T-helper 2 cell treated with Interferon-gamma antibody and Interleukin-4, amounts not matched to agents 100 ng/mL and 5 ng/mL, for 36 hours (primary cell): Measurements from ENCODE around the gene TMEM151A. TPM values are rescaled to one million over a fixed set of nuclear protein-coding genes. Genes with fewer than 3 reads are reported as not detected.
"Not testable (repeated sequence)": the region's sequence is repeated elsewhere in the genome, so short reads cannot be mapped to it uniquely, and the experiment has no call there.

ENCODE experiments used
- intact Hi-C: fragments of 100-400 bp; cut with micrococcal nuclease; formaldehyde crosslinking; loops from one replicate; pipeline ENCODE4 v1.15.1; 2023
- total RNA-seq: library from RNA; stranded (reverse); gene quantifications from 2 replicates; pipeline ENCODE4 v1.2.3, GENCODE V29; 2022

Gene TMEM151A
- total RNA-seq, result not detected in 2 replicates

- intact Hi-C loops, result no loop called here
These were observed at the start of gene TMEM151A for GRCh38 chr11:66291706-66292542. Gene TMEM151A, plus strand, starts transcription at chr11:66291894. Its CDS starts 120 bp downstream, at chr11:66292014.

- intact Hi-C loops, result no loop called here
These were observed 49.5 kb upstream of the TMEM151A start for GRCh38 chr11:66242095-66242765.

- intact Hi-C loops, result no loop called here
These were observed 47.7 kb upstream of the TMEM151A start for GRCh38 chr11:66243782-66244535.

- intact Hi-C loops, result no loop called here
These were observed 44.4 kb upstream of the TMEM151A start for GRCh38 chr11:66247295-66247694.

- intact Hi-C loops, result no loop called here
These were observed 43.9 kb upstream of the TMEM151A start for GRCh38 chr11:66247801-66248200.

- intact Hi-C loops, result no loop called here
These were observed 42.8 kb upstream of the TMEM151A start for GRCh38 chr11:66248903-66249302.

GRCh38 chr11:66251809-66252208 is 39.9 kb upstream of the TMEM151A start:
- intact Hi-C loops, result no loop called here

GRCh38 chr11:66253081-66253480 is 38.6 kb upstream of the TMEM151A start:
- intact Hi-C loops, result not testable (repeated sequence)

- intact Hi-C loops, result no loop called here
These were observed 33.2 kb upstream of the TMEM151A start for GRCh38 chr11:66258473-66258893.

GRCh38 chr11:66259225-66259624 is 32.5 kb upstream of the TMEM151A start:
- intact Hi-C loops, result no loop called here

- intact Hi-C loops, result no loop called here
These were observed 31.7 kb upstream of the TMEM151A start for GRCh38 chr11:66259956-66260355.

GRCh38 chr11:66261578-66261977 is 30.1 kb upstream of the TMEM151A start:
- intact Hi-C loops, result no loop called here

GRCh38 chr11:66262191-66262590 is 29.5 kb upstream of the TMEM151A start:
- intact Hi-C loops, result no loop called here

- intact Hi-C loops, result no loop called here
These were observed 29.0 kb upstream of the TMEM151A start for GRCh38 chr11:66262696-66263095.

GRCh38 chr11:66263231-66263630 is 28.5 kb upstream of the TMEM151A start:
- intact Hi-C loops, result no loop called here

GRCh38 chr11:66263785-66264184 is 27.9 kb upstream of the TMEM151A start:
- intact Hi-C loops, result no loop called here

- intact Hi-C loops, result no loop called here
These were observed 27.3 kb upstream of the TMEM151A start for GRCh38 chr11:66264383-66264782.

- intact Hi-C loops, result loop anchor here (5.0 kb wide), 1 partner anchor 352 kb away; the partner anchor contains the start of gene RBM14
These were observed 26.8 kb upstream of the TMEM151A start for GRCh38 chr11:66264914-66265313.

GRCh38 chr11:66265531-66266377 is 25.9 kb upstream of the TMEM151A start:
- intact Hi-C loops, result loop anchor here (5.0 kb wide), 1 partner anchor 352 kb away; the partner anchor contains the start of gene RBM14

- intact Hi-C loops, result loop anchor here (5.0 kb wide), 1 partner anchor 351 kb away; the partner anchor contains the start of gene RBM14
These were observed 25.2 kb upstream of the TMEM151A start for GRCh38 chr11:66266378-66267038.
